ENCODE results near the gene ATP13A2.

- TF ChIP-seq CTCF (IDR thresholded peaks at IDR 0.05) (no peak), POLR2AphosphoS5 (IDR thresholded peaks at IDR 0.05; ENCODE audit: low read depth, low read length) (no peak), USF1 (IDR thresholded peaks at IDR 0.05; ENCODE audit: borderline replicate concordance, low read depth) (no peak), NFIC (IDR thresholded peaks at IDR 0.05; ENCODE audit: borderline replicate concordance) (no peak), JUND (IDR thresholded peaks at IDR 0.05) (no peak), RCOR1 (IDR thresholded peaks at IDR 0.05; ENCODE audit: low read length) (no peak), EP300 (IDR thresholded peaks at IDR 0.05; ENCODE audit: borderline replicate concordance in 1 of 2, low read depth in 1 of 2, low read length in 1 of 2) (no peak), NRF1 (IDR thresholded peaks at IDR 0.05; ENCODE audit: low read depth, low read length) (no peak), SMC3 (IDR thresholded peaks at IDR 0.05; ENCODE audit: low read depth, low read length) (no peak), MAX (IDR thresholded peaks at IDR 0.05; ENCODE audit: low read depth) (no peak), USF2 (IDR thresholded peaks at IDR 0.05; ENCODE audit: borderline replicate concordance, low read depth, low read length) (no peak), REST (IDR thresholded peaks at IDR 0.05; ENCODE audit: low read depth, low read length) (no peak), SIN3A (IDR thresholded peaks at IDR 0.05; ENCODE audit: borderline replicate concordance, low read depth, low read length) (no peak), ELF1 (IDR thresholded peaks at IDR 0.05) (no peak)
Measured at GRCh38 chr1:16961297-16962133, 50.2 kb downstream of the ATP13A2 start.
